Liver (tissue), 3 donors: ENCODE data around the gene IGHMBP2.

Experiments used
- ATF3 ChIP-seq: IDR thresholded peaks from 2 replicates; pipeline ENCODE4 v1.6.1; 2016; ENCODE audit warnings: antibody characterized with exemption
- CTCF ChIP-seq: fragments of 150-350 bp; IDR thresholded peaks from 2 replicates; pipeline ENCODE4 v1.5.1; 2017; ENCODE audit warnings: improper control_type of control experiment, low read depth, low read length; ENCODE audit not compliant: missing input control
- EGR1 ChIP-seq, 2 donors: IDR thresholded peaks; 2 replicates each; pipeline ENCODE4 v1.6.1; 2016 to 2018; ENCODE audit warnings: antibody characterized with exemption in 2 of 2, low read depth in 2 of 2
- FOXA1 ChIP-seq: IDR thresholded peaks from 2 replicates; pipeline ENCODE4 v1.6.1; 2016; ENCODE audit warnings: antibody characterized with exemption
- FOXA2 ChIP-seq: IDR thresholded peaks from 2 replicates; pipeline ENCODE4 v1.6.1; 2016; ENCODE audit warnings: antibody characterized with exemption
- HNF4A ChIP-seq, 2 donors: conservative IDR thresholded peaks; 2 replicates each; pipeline ENCODE4 v1.6.1; 2016; ENCODE audit warnings: antibody characterized with exemption in 2 of 2, mild to moderate bottlenecking in 2 of 2
- HNF4G ChIP-seq: IDR thresholded peaks from 2 replicates; pipeline ENCODE4 v1.6.1; 2016; ENCODE audit warnings: antibody characterized with exemption
- JUND ChIP-seq, 2 donors: IDR thresholded peaks; 2 replicates each; pipeline ENCODE4 v1.6.1; 2016; ENCODE audit warnings: antibody characterized with exemption in 2 of 2
- MAX ChIP-seq: IDR thresholded peaks from 2 replicates; pipeline ENCODE4 v1.6.1; 2016; ENCODE audit warnings: antibody characterized with exemption
- REST ChIP-seq: IDR thresholded peaks from 2 replicates; pipeline ENCODE4 v1.6.1; 2016; ENCODE audit warnings: antibody characterized with exemption, mild to moderate bottlenecking
- RXRA ChIP-seq, 2 donors: IDR thresholded peaks; 2 replicates each; pipeline ENCODE4 v1.6.1; 2017 to 2018; ENCODE audit warnings: antibody characterized with exemption in 2 of 2, mild to moderate bottlenecking in 1 of 2
- SP1 ChIP-seq: IDR thresholded peaks from 2 replicates; pipeline ENCODE4 v1.6.1; 2018; ENCODE audit warnings: antibody characterized with exemption, mild to moderate bottlenecking
- YY1 ChIP-seq: IDR thresholded peaks from 2 replicates; pipeline ENCODE4 v1.6.1; 2016; ENCODE audit warnings: antibody characterized with exemption, mild to moderate bottlenecking
- donor health status: healthy.
- donor health status: healthy.

GRCh38 chr11:68872216-68873003, 31.3 kb upstream of the IGHMBP2 start:
- TF ChIP-seq SP1 (no peak), CTCF (no peak), FOXA1 (no peak), HNF4G (no peak), YY1 (no peak), MAX (no peak), JUND (IDR thresholded peaks at IDR 0.05) (no peak), ATF3 (no peak), REST (no peak), HNF4A (conservative IDR thresholded peaks at IDR 0.05) (no peak), FOXA2 (no peak), RXRA (IDR thresholded peaks at IDR 0.05) (no peak), EGR1 (IDR thresholded peaks at IDR 0.05; ENCODE audit: low read depth in 2 of 2) (no peak)
